Lower leg skin (tissue), 3 donors: Measurements from ENCODE around the gene C1orf210.

Experiments
- POLR2A ChIP-seq, 2 donors: fragments of 450-650 bp; IDR thresholded peaks; one replicate each; pipeline ENCODE4 v1.6.1; 2016 to 2017; ENCODE audit warnings: antibody characterized with exemption in 2 of 2, mild to moderate bottlenecking in 1 of 2, moderate library complexity in 1 of 2
- TF ChIP-seq, protein P1 (sequence below), 3 donors: fragments of 450-650 bp; IDR thresholded peaks; one replicate each; pipeline ENCODE4 v1.5.1; 2016; ENCODE audit warnings: antibody characterized with exemption in 3 of 3, mild to moderate bottlenecking in 3 of 3, moderate library complexity in 2 of 3

DNA sequence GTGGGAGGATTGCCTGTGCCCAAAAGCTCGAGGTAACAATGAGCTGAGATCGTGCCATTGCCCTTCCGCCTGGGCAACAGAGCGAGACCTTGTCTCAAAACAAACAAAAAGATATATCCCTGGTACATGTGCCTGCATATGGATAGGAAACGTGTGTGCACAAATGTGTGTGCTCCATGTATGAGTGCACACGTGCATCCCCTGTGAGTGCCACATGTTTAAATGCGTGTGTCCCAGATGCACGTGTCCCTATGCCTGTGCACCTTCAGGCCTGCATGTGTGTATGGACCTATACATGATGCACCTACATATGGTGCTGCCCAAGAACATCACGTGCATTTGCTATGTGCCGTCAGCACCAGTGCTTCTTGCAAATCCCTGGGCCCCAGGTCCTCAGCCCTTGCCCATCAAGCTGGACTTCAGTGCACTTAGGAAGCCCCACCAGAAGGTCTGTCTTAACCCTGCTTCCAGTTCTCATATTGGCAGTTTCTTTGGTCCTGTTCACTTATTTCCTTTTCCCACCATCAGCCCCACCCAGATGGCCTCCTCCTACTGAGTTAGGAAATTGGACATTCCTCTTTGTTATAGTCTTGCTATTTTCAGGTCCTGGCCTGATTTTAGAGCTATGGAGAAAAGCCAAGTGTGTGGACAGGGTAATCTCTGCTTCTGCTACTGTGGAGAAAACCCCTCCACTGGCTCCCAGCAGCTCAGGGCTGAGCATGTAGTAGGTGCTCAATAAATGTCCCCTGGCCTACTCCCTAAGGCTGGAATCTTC, 30.8 kb upstream of the C1orf210 start:
- no peak for TF ChIP-seq POLR2A (IDR thresholded peaks at IDR 0.05)
- TF ChIP-seq, protein P1, sequence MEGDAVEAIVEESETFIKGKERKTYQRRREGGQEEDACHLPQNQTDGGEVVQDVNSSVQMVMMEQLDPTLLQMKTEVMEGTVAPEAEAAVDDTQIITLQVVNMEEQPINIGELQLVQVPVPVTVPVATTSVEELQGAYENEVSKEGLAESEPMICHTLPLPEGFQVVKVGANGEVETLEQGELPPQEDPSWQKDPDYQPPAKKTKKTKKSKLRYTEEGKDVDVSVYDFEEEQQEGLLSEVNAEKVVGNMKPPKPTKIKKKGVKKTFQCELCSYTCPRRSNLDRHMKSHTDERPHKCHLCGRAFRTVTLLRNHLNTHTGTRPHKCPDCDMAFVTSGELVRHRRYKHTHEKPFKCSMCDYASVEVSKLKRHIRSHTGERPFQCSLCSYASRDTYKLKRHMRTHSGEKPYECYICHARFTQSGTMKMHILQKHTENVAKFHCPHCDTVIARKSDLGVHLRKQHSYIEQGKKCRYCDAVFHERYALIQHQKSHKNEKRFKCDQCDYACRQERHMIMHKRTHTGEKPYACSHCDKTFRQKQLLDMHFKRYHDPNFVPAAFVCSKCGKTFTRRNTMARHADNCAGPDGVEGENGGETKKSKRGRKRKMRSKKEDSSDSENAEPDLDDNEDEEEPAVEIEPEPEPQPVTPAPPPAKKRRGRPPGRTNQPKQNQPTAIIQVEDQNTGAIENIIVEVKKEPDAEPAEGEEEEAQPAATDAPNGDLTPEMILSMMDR (IDR thresholded peaks at IDR 0.05), result no peak
